Spleen (tissue), 13 donors: ENCODE measurements around the gene ANO5. TPM values are rescaled to one million over a fixed set of nuclear protein-coding genes. Genes with fewer than 3 reads are reported as not detected.
A peak's percentile ranks its signal among the peaks of the same experiment; 100 is the strongest.

Source experiments
- DNase-seq: peaks from one replicate; pipeline ENCODE4 v3.0.0-alpha.2; 2020
- H3K27ac ChIP-seq, 8 donors: fragments of 200-600 bp; sonication (generic) in 7 of 8; 1 replicate in 4 of 8; 2 replicates in 4 of 8; pipeline versions ENCODE4 v1.5.0 to v1.8.0; 2016 to 2021; ENCODE audit warnings: inconsistent platforms in 4 of 8, mild to moderate bottlenecking in 4 of 8, moderate library complexity in 1 of 8
- H3K27me3 ChIP-seq, 7 donors: fragments of 200-600 bp; sonication (generic) in 6 of 7; replicated peaks in 1 of 7; 1 replicate in 4 of 7; 2 replicates in 3 of 7; pipeline versions ENCODE4 v1.5.0 to v1.8.0; 2016 to 2021; ENCODE audit warnings: inconsistent platforms in 3 of 7, mild to moderate bottlenecking in 1 of 7
- H3K36me3 ChIP-seq, 6 donors: fragments of 200-600 bp; sonication (generic) in 5 of 6; 1 replicate in 4 of 6; 2 replicates in 2 of 6; pipeline versions ENCODE4 v1.5.0 to v1.8.0; 2016 to 2021; ENCODE audit warnings: inconsistent platforms in 2 of 6
- H3K4me1 ChIP-seq, 6 donors: fragments of 200-600 bp; sonication (generic) in 5 of 6; 1 replicate in 3 of 6; 2 replicates in 3 of 6; pipeline versions ENCODE4 v1.5.0 to v1.8.0; 2016 to 2021; ENCODE audit warnings: inconsistent platforms in 3 of 6
- H3K4me3 ChIP-seq, 8 donors: fragments of 200-600 bp; sonication (generic) in 7 of 8; 1 replicate in 4 of 8; 2 replicates in 4 of 8; pipeline versions ENCODE4 v1.5.0 to v1.8.0; 2016 to 2021; ENCODE audit warnings: inconsistent platforms in 4 of 8, mild to moderate bottlenecking in 4 of 8, moderate library complexity in 2 of 8
- H3K9me3 ChIP-seq, 8 donors: fragments of 200-600 bp; sonication (generic) in 7 of 8; 1 replicate in 4 of 8; 2 replicates in 4 of 8; pipeline versions ENCODE4 v1.5.0 to v1.8.0; 2016 to 2021; ENCODE audit warnings: inconsistent platforms in 4 of 8
- POLR2A ChIP-seq, 3 donors: fragments of 450-650 bp; IDR thresholded peaks; one replicate each; pipeline ENCODE4 v1.5.1; 2017; ENCODE audit warnings: antibody characterized with exemption in 3 of 3, mild to moderate bottlenecking in 1 of 3
- POLR2AphosphoS5 ChIP-seq, 3 donors: sonication (generic); formaldehyde crosslinking; IDR thresholded peaks; one replicate each; pipeline ENCODE4 v1.5.1; 2017; ENCODE audit warnings: antibody characterized with exemption in 3 of 3
- WGBS, 5 donors: extraction: QIAGEN DNeasy Blood & Tissue Kit in 3 of 5; methylation state at CpG; one replicate each; pipeline versions ENCODE4 v1.1.5 to v1.1.7; 2013 to 2018; 5-methylcytosine and 5-hydroxymethylcytosine counted together
- intact Hi-C: fragments of 100-400 bp; cut with DNase I; formaldehyde crosslinking; loops from one replicate; pipeline ENCODE4 v1.15.0; 2023; ENCODE audit warnings: low total_unique reads
- long read RNA-seq, 2 donors: transcript quantifications; one replicate each; lab custom pipeline, GENCODE V29; 2026
- polyA plus RNA-seq, 3 donors: library from polyadenylated mRNA; stranded (reverse); fragments of 200-250 nt; gene quantifications; one replicate each; pipeline ENCODE4 v1.2.1, GENCODE V29; 2013
- total RNA-seq, 7 donors: library from RNA; depleted of rRNA in 3 of 7; stranded (reverse); fragments of >200 nt in 3 of 7; fragmentation: NEBNext Ultra II Directional in 4 of 7; extraction: Animal tissue kit (Norgen Biotek cat#: 25700) in 4 of 7; gene quantifications; one replicate each; pipeline versions ENCODE4 v1.1.0 to v1.2.1, GENCODE V29; 2016 to 2021
- TF ChIP-seq, protein P1 (sequence below), 11 experiments: fragments of 200-600 bp in 7 of 11; fragments of 450-650 bp in 4 of 11; sonication (generic) in 4 of 11; IDR thresholded peaks in 8 of 11; conservative IDR thresholded peaks in 3 of 11; 1 replicate in 7 of 11; 2 replicates in 4 of 11; pipeline versions ENCODE4 v1.4.0 to v1.8.0; 2016 to 2021; ENCODE audit warnings: antibody characterized with exemption in 11 of 11, inconsistent platforms in 4 of 11, mild to moderate bottlenecking in 1 of 11
- donor health status: healthy with polysubstance abuse.
- donor health status: DM: no; HTN: no; CAD: no; lungs with moderate emphysema.
- donor health status: DM: no; HTN: no; CAD: no.
- donor health status: Bipolar disorder and iron deficiency.
- donor health status: healthy.
- donor health status: DM: no; HTN: no; CAD: no.
- donor health status: DM: yes; HTN: yes; CAD: no.

The ANO5 gene, protein sequence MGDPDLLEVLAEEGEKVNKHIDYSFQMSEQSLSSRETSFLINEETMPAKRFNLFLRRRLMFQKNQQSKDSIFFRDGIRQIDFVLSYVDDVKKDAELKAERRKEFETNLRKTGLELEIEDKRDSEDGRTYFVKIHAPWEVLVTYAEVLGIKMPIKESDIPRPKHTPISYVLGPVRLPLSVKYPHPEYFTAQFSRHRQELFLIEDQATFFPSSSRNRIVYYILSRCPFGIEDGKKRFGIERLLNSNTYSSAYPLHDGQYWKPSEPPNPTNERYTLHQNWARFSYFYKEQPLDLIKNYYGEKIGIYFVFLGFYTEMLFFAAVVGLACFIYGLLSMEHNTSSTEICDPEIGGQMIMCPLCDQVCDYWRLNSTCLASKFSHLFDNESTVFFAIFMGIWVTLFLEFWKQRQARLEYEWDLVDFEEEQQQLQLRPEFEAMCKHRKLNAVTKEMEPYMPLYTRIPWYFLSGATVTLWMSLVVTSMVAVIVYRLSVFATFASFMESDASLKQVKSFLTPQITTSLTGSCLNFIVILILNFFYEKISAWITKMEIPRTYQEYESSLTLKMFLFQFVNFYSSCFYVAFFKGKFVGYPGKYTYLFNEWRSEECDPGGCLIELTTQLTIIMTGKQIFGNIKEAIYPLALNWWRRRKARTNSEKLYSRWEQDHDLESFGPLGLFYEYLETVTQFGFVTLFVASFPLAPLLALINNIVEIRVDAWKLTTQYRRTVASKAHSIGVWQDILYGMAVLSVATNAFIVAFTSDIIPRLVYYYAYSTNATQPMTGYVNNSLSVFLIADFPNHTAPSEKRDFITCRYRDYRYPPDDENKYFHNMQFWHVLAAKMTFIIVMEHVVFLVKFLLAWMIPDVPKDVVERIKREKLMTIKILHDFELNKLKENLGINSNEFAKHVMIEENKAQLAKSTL
- 1 to 10 TPM; 2.7 to 6.5 (median 4.0) TPM for total RNA-seq
- under 1 TPM; 0.33 to 0.48 (median 0.45) TPM for polyA plus RNA-seq
- long read RNA-seq, donor 1: 0 reads
- long read RNA-seq, donor 2: 0 reads

DNA sequence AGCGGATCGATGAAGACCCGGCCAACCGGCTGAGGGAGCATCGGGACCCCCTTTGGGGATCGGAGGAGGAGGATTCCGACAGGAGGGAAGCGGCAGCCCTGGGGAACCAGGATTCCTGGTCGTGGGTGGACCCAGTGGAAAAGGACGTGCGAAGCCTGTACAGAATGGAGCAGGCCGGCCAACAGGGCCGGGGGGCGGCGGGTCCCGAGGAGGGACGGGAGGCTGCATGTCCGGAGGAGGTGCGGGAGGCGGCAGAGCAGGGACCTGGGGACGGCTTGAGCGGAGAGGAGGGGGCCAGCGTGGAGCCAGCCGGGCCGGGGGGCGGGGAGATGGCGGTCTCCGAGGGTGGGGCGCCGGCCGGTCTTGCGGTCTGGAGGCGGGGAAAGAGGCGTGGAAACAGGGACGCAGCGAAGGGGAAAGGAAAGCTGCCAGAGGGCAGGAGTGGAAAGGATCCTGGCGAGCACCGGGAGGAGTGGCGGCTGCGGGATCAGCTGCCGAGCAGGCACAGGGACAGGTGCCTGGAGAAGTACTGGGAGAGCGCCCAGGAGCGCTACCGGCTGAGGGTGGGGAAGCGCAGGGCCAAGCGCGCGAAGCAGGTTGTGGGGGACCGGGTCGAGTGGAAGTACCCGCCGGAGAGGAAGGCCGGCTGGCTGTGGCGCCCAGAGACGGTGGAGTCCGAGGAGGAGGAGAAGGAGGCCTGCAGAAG is at the start of gene ANO5:
Gene ANO5 (plus strand): TSS at position 444 of the 706 bp plus-strand sequence. CDS start 408 bp downstream, outside the sequence.
- Histone ChIP-seq H3K36me3 (no peaks in the 10 kb centered on the region), H3K4me1 (peaks cover 0 to 27% (median 15%) of the 10 kb centered on the region in 6 donors), H3K27me3 (peaks cover 0 to 36% (median 13%) of the 10 kb centered on the region in 7 donors), H3K9me3 (no peaks in the 10 kb centered on the region), H3K27ac (peak within 1 kb of the TSS in 2 of 8 donors; percentile 25 to 66), H3K4me3 (peak within 1 kb of the TSS; percentile 41 to 71 (median 55))
- WGBS, 5 donors: 1 to 5% (median 2%) methylated on average over 39 to 56 of the region's 56 CpGs
- DNase-seq: peak; percentile 78
- intact Hi-C loops: no loop called here
- peak in 2 of 3 donors; percentile 37 to 59 for TF ChIP-seq POLR2AphosphoS5 (IDR thresholded peaks at IDR 0.05)
- TF ChIP-seq POLR2A (IDR thresholded peaks at IDR 0.05): no peak

GRCh38 chr11:22151649-22152197 is 41.2 kb upstream of the ANO5 start:
- no peak overlapping the region for H3K4me3 ChIP-seq
- H3K36me3 ChIP-seq: no peaks in the 10 kb centered on the region
- intact Hi-C loops: no loop called here
- H3K4me1 ChIP-seq: no peaks in the 10 kb centered on the region
- whole genome bisulfite sequencing, 5 donors: 91 to 96% (median 95%) methylated on average over 4 of the region's 4 CpGs
- no peak for DNase-seq
- TF ChIP-seq POLR2A (IDR thresholded peaks at IDR 0.05): no peak
- TF ChIP-seq, protein P1, sequence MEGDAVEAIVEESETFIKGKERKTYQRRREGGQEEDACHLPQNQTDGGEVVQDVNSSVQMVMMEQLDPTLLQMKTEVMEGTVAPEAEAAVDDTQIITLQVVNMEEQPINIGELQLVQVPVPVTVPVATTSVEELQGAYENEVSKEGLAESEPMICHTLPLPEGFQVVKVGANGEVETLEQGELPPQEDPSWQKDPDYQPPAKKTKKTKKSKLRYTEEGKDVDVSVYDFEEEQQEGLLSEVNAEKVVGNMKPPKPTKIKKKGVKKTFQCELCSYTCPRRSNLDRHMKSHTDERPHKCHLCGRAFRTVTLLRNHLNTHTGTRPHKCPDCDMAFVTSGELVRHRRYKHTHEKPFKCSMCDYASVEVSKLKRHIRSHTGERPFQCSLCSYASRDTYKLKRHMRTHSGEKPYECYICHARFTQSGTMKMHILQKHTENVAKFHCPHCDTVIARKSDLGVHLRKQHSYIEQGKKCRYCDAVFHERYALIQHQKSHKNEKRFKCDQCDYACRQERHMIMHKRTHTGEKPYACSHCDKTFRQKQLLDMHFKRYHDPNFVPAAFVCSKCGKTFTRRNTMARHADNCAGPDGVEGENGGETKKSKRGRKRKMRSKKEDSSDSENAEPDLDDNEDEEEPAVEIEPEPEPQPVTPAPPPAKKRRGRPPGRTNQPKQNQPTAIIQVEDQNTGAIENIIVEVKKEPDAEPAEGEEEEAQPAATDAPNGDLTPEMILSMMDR (IDR thresholded peaks at IDR 0.05 in 8 of 11, conservative IDR thresholded peaks at IDR 0.05 in 3 of 11): no peak
- no peak for TF ChIP-seq POLR2AphosphoS5 (IDR thresholded peaks at IDR 0.05)
- H3K9me3 ChIP-seq: no peaks in the 10 kb centered on the region
- H3K27me3 ChIP-seq: no peaks in the 10 kb centered on the region
- no peak overlapping the region for H3K27ac ChIP-seq

DNA sequence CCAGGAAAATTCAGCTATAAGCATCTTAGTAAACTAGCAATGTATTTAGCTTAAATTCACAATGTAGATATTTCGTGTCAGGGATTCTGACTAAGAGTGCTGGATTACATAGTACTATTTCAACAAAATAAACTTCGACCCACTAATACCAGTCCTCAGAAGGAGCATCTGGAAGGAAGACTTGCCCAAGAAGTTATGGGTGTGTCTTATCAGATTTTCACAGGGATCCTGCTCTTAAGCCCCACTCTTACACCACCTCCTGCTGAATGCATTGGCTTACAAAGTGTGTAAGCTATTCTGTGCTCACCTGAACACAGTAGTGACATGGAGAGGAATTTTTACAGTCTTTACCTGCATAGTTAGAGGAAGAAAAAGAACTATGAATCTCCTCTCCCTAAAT is 35.4 kb upstream of the ANO5 start:
- Histone ChIP-seq H3K27ac (no peak overlapping the region), H3K9me3 (no peaks in the 10 kb centered on the region), H3K4me1 (no peaks in the 10 kb centered on the region), H3K36me3 (no peaks in the 10 kb centered on the region), H3K27me3 (peaks cover 0 to 6% (median 0%) of the 10 kb centered on the region in 7 donors), H3K4me3 (no peak overlapping the region)
- no peak for DNase-seq
- intact Hi-C loops: no loop called here
- TF ChIP-seq, protein P1 (IDR thresholded peaks at IDR 0.05 in 8 of 11, conservative IDR thresholded peaks at IDR 0.05 in 3 of 11): no peak
- TF ChIP-seq POLR2AphosphoS5 (IDR thresholded peaks at IDR 0.05) (no peak), POLR2A (IDR thresholded peaks at IDR 0.05) (no peak)
- WGBS, 5 donors: 57 to 89% (median 61%) methylated on average over 2 of the region's 2 CpGs

- 72 to 85% (median 75%) methylated on average over 1 of the region's 1 CpG for WGBS, 5 donors
Measured at GRCh38 chr11:22161489-22161888, 31.4 kb upstream of the ANO5 start.

More at GRCh38 chr11:22161489-22161888, 31.4 kb upstream of the ANO5 start:
- Histone ChIP-seq H3K27ac (no peak overlapping the region), H3K27me3 (peaks cover 0 to 6% (median 0%) of the 10 kb centered on the region in 7 donors), H3K4me1 (peaks cover 0 to 5% (median 0%) of the 10 kb centered on the region in 6 donors), H3K36me3 (no peaks in the 10 kb centered on the region), H3K9me3 (no peaks in the 10 kb centered on the region), H3K4me3 (no peak overlapping the region)
- no peak for DNase-seq
- intact Hi-C loops: loop anchor here (10.0 kb wide), 1 partner anchor 143 kb away; no protein-coding TSS in a partner anchor
- no peak for TF ChIP-seq POLR2A (IDR thresholded peaks at IDR 0.05)
- TF ChIP-seq, protein P1 (IDR thresholded peaks at IDR 0.05 in 8 of 11, conservative IDR thresholded peaks at IDR 0.05 in 3 of 11): no peak
- no peak for TF ChIP-seq POLR2AphosphoS5 (IDR thresholded peaks at IDR 0.05)
